Measurements from ENCODE around the gene MYO15A. TPM values are rescaled to one million over a fixed set of nuclear protein-coding genes. Genes with fewer than 3 reads are reported as not detected.

MYO15A gene
- total RNA-seq, 1 experiment from 2014 or later, result 0.26 TPM

GRCh38 chr17:18228176-18228682 is 119.7 kb downstream of the MYO15A start:
- intact Hi-C loops (cut with micrococcal nuclease), result no loop called here
- CTCF ChIA-PET, result no interaction called here

GRCh38 chr17:18229254-18229653 is 120.7 kb downstream of the MYO15A start:
- DNase-seq (no peak), ATAC-seq (no peak)
- Histone ChIP-seq H4K20me1 (ENCODE audit: low read length) (0 out of 2 replicates have a peak, but pooled peaks cover 4% of the 10 kb centered on the region), H3K9me2 (replicated peaks; ENCODE audit: low read length) (no peaks in the 10 kb centered on the region), H2AFZ (ENCODE audit: low read length) (no peak overlapping the region), H3K27me3 (ENCODE audit: low read length) (no peaks in the 10 kb centered on the region), H3K79me2 (ENCODE audit: low read length) (peaks cover 37% of the 10 kb centered on the region), H3K27ac (ENCODE audit: low read length) (no peak overlapping the region), H3K4me1 (ENCODE audit: insufficient read depth, low read length) (peaks cover 12% of the 10 kb centered on the region; the same call in 1 of the 2 replicates), H3K4me2 (ENCODE audit: low read length) (no peak overlapping the region), H3K36me3 (ENCODE audit: low read depth, low read length) (peaks cover 2% of the 10 kb centered on the region; the same call in 1 of the 2 replicates), H3K9me3 (ENCODE audit: low read length) (no peaks in the 10 kb centered on the region), H3K9ac (ENCODE audit: low read length) (no peak overlapping the region), H3F3A (ENCODE audit: low read length, unreplicated experiment) (no peaks in the 10 kb centered on the region), H3K4me3 (ENCODE audit: low read length) (no peak overlapping the region)
- no TSS peak for BruUV-seq (replicated peaks)
- ChIA-PET CTCF (no interaction called here), POLR2A (ENCODE audit: unreplicated experiment) (no interaction called here)
- intact Hi-C loops (cut with micrococcal nuclease), result no loop called here
- no peak for TF ChIP-seq EZH2 (IDR thresholded peaks at IDR 0.05; ENCODE audit: low read length, unreplicated experiment)
- TF ChIP-seq CTCF (conservative IDR thresholded peaks at IDR 0.05; ENCODE audit: low read depth, low read length), result no peak
- TF ChIP-seq EZH2phosphoT487 (IDR thresholded peaks at IDR 0.05; ENCODE audit: borderline replicate concordance, low read length), result no peak

More at GRCh38 chr17:18228176-18228682, 119.7 kb downstream of the MYO15A start:
- Histone ChIP-seq H3K9ac (ENCODE audit: low read length) (no peak overlapping the region), H3F3A (ENCODE audit: low read length, unreplicated experiment) (no peaks in the 10 kb centered on the region), H3K27me3 (ENCODE audit: low read length) (no peaks in the 10 kb centered on the region), H3K9me2 (replicated peaks; ENCODE audit: low read length) (no peaks in the 10 kb centered on the region), H4K20me1 (ENCODE audit: low read length) (0 out of 2 replicates have a peak, but pooled peaks cover 4% of the 10 kb centered on the region), H3K36me3 (ENCODE audit: low read depth, low read length) (no peaks in the 10 kb centered on the region), H3K4me3 (ENCODE audit: low read length) (no peak overlapping the region), H3K27ac (ENCODE audit: low read length) (no peak overlapping the region), H3K4me2 (ENCODE audit: low read length) (no peak overlapping the region), H3K9me3 (ENCODE audit: low read length) (no peaks in the 10 kb centered on the region), H3K79me2 (ENCODE audit: low read length) (peaks cover 37% of the 10 kb centered on the region), H3K4me1 (ENCODE audit: insufficient read depth, low read length) (peaks cover 12% of the 10 kb centered on the region; the same call in 1 of the 2 replicates), H2AFZ (ENCODE audit: low read length) (no peak overlapping the region)
- DNase-seq (no peak), ATAC-seq (no peak)
- no TSS peak for BruUV-seq (replicated peaks)
- TF ChIP-seq EZH2 (IDR thresholded peaks at IDR 0.05; ENCODE audit: low read length, unreplicated experiment), result no peak
- no peak for TF ChIP-seq EZH2phosphoT487 (IDR thresholded peaks at IDR 0.05; ENCODE audit: borderline replicate concordance, low read length)
- TF ChIP-seq CTCF (conservative IDR thresholded peaks at IDR 0.05; ENCODE audit: low read depth, low read length), result no peak
- POLR2A ChIA-PET (ENCODE audit: unreplicated experiment), result no interaction called here

Other genes starting within 250 kb of the MYO15A start
- 53.3 and 77.1 TPM in 2 replicates for gene TOM1L2, start 136.4 kb upstream of the MYO15A start, total RNA-seq (2014; rRNA removed)
- gene DRC3, start 135.9 kb upstream of the MYO15A start, total RNA-seq (2014; rRNA removed), result 1.9 and 2.2 TPM in 2 replicates
- 34.7 and 40.5 TPM in 2 replicates for gene ATPAF2, start 69.6 kb upstream of the MYO15A start, total RNA-seq (2014; rRNA removed)
- gene GID4, start 69.3 kb upstream of the MYO15A start, total RNA-seq (2014; rRNA removed), result 7.3 and 9.7 TPM in 2 replicates
- gene DRG2, start 20.8 kb upstream of the MYO15A start, total RNA-seq (2014; rRNA removed), result 84.1 and 102 TPM in 2 replicates
- 207 and 227 TPM in 2 replicates for gene ALKBH5, start 75.1 kb downstream of the MYO15A start, total RNA-seq (2014; rRNA removed)
- 47.4 and 60.6 TPM in 2 replicates for gene LLGL1, start 116.9 kb downstream of the MYO15A start, total RNA-seq (2014; rRNA removed)
- 537 and 742 TPM in 2 replicates for gene FLII, start 150.0 kb downstream of the MYO15A start, total RNA-seq (2014; rRNA removed)
- 16.6 and 17.5 TPM in 2 replicates for gene MIEF2, start 151.9 kb downstream of the MYO15A start, total RNA-seq (2014; rRNA removed)
- gene TOP3A, start 206.2 kb downstream of the MYO15A start, total RNA-seq (2014; rRNA removed), result 44.7 and 46.8 TPM in 2 replicates
- gene SMCR8, start 206.5 kb downstream of the MYO15A start, total RNA-seq (2014; rRNA removed), result 20.4 and 22.7 TPM in 2 replicates

Data from PC-3 (cell line).